SK-N-SH (cell line): ENCODE measurements around the gene TRIM44. TPM values are rescaled to one million over a fixed set of nuclear protein-coding genes. Genes with fewer than 3 reads are reported as not detected.

Experiments used
- CTCF ChIA-PET: fragments of 300-600, 350-600 bp; formaldehyde crosslinking; extraction: SDS; loops from one replicate; lab custom pipeline; 2021; lab: Yijun Ruan, JAX
- POLR2A ChIA-PET: fragments of 350-600 bp; sonication (Branson Sonifier 250); formaldehyde crosslinking; extraction: SDS; loops from one replicate; lab custom pipeline; 2020; ENCODE audit warnings: antibody characterized with exemption, inconsistent platforms; lab: Yijun Ruan, JAX
- DNase-seq: peaks from one replicate; pipeline ENCODE4 v3.0.0; 2012
- H2AFZ ChIP-seq: fragments of 200-600 bp; sonication (generic); 2 replicates; pipeline ENCODE4 v1.8.1; 2016; ENCODE audit warnings: antibody characterized with exemption, mild to moderate bottlenecking, low read depth
- H3F3A ChIP-seq: fragments of 200-600 bp; sonication (generic); replicated peaks from 2 replicates; pipeline ENCODE3; 2016; ENCODE audit warnings: antibody characterized with exemption, mild to moderate bottlenecking; ENCODE audit not compliant: insufficient read depth
- H3K27ac ChIP-seq, 2 experiments: fragments of 200-500 bp in 1 of 2; fragments of 200-600 bp in 1 of 2; sonication (Bioruptor generic) in 1 of 2; sonication (generic), shearing (Covaris generic) in 1 of 2; 2 replicates each; pipeline versions ENCODE4 v1.5.1 to v1.6.1; 2014 to 2016; ENCODE audit warnings: low read depth in 2 of 2, inconsistent platforms in 1 of 2, low read length in 1 of 2, mild to moderate bottlenecking in 1 of 2, mixed read lengths in 1 of 2
- H3K27me3 ChIP-seq: fragments of 200-600 bp; sonication (generic), shearing (Covaris generic); 2 replicates; pipeline ENCODE4 v1.6.1; 2016; ENCODE audit warnings: mixed run types; ENCODE audit not compliant: insufficient read depth
- H3K36me3 ChIP-seq, 2 experiments: fragments of 200-500 bp in 1 of 2; fragments of 200-600 bp in 1 of 2; sonication (Bioruptor generic) in 1 of 2; sonication (generic) in 1 of 2; replicated peaks in 1 of 2; 2 replicates each; pipeline versions ENCODE3 to v1.5.1; 2014 to 2016; ENCODE audit warnings: low read length in 1 of 2, mild to moderate bottlenecking in 1 of 2; ENCODE audit not compliant: insufficient read depth in 2 of 2, control insufficient read depth in 1 of 2
- H3K4me1 ChIP-seq, 2 experiments: fragments of 200-500 bp in 1 of 2; fragments of 200-600 bp in 1 of 2; sonication (Bioruptor generic) in 1 of 2; sonication (generic), shearing (Covaris generic) in 1 of 2; 2 replicates each; pipeline versions ENCODE4 v1.5.1 to v1.6.1; 2014 to 2016; ENCODE audit warnings: low read depth in 1 of 2, low read length in 1 of 2, mixed run types in 1 of 2; ENCODE audit not compliant: insufficient read depth in 2 of 2, control insufficient read depth in 1 of 2
- H3K4me2 ChIP-seq: fragments of 200-600 bp; sonication (generic), shearing (Covaris generic); 2 replicates; pipeline ENCODE4 v1.6.1; 2017; ENCODE audit warnings: mixed run types
- H3K4me3 ChIP-seq, 2 experiments: fragments of 200-500 bp in 1 of 2; fragments of 200-600 bp in 1 of 2; sonication (Bioruptor generic) in 1 of 2; sonication (generic), shearing (Covaris generic) in 1 of 2; 2 replicates each; pipeline versions ENCODE4 v1.5.1 to v1.8.1; 2014 to 2016; ENCODE audit warnings: low read depth in 2 of 2, inconsistent platforms in 1 of 2, low read length in 1 of 2, mild to moderate bottlenecking in 1 of 2, mixed read lengths in 1 of 2, moderate library complexity in 1 of 2
- H3K79me2 ChIP-seq: fragments of 200-600 bp; sonication (generic); 2 replicates; pipeline ENCODE4 v1.8.1; 2017; ENCODE audit warnings: mild to moderate bottlenecking; ENCODE audit not compliant: insufficient read depth
- H3K9ac ChIP-seq: fragments of 200-600 bp; sonication (generic); 2 replicates; pipeline ENCODE4 v1.6.1; 2017; ENCODE audit warnings: mixed run types
- H3K9me2 ChIP-seq: fragments of 200-600 bp; sonication (generic); 2 replicates; pipeline ENCODE4 v1.6.1; 2017; ENCODE audit warnings: mixed run types
- H3K9me3 ChIP-seq: fragments of 200-600 bp; sonication (generic); 2 replicates; pipeline ENCODE4 v1.6.1; 2017; ENCODE audit warnings: mixed run types, mild to moderate bottlenecking, moderate library complexity
- H4K20me1 ChIP-seq: fragments of 200-600 bp; sonication (generic); 2 replicates; pipeline ENCODE4 v1.6.1; 2017; ENCODE audit warnings: mild to moderate bottlenecking, mixed run types; ENCODE audit not compliant: insufficient read depth
- CTCF ChIP-seq: fragments of 200-600 bp; sonication (generic); IDR thresholded peaks from 2 replicates; pipeline ENCODE4 v1.6.1; 2017; ENCODE audit warnings: antibody characterized with exemption, mild to moderate bottlenecking, moderate library complexity
- EP300 ChIP-seq, 2 experiments: IDR thresholded peaks; 2 replicates each; pipeline versions ENCODE4 v1.4.0 to v1.6.1; 2012; ENCODE audit warnings: borderline replicate concordance in 1 of 2, low read depth in 1 of 2, low read length in 1 of 2
- EZH2phosphoT487 ChIP-seq: fragments of 200-600 bp; sonication (generic); IDR thresholded peaks from 2 replicates; pipeline ENCODE4 v1.6.1; 2017; ENCODE audit warnings: low read depth, mixed run types, mild to moderate bottlenecking, antibody characterized with exemption, moderate library complexity, borderline replicate concordance
- FOXM1 ChIP-seq: IDR thresholded peaks from 2 replicates; pipeline ENCODE4 v1.4.0; 2012; ENCODE audit warnings: low read depth, mild to moderate bottlenecking
- GABPA ChIP-seq: IDR thresholded peaks from 2 replicates; pipeline ENCODE4 v1.4.0; 2012; ENCODE audit warnings: low read depth, mild to moderate bottlenecking
- GATA2 ChIP-seq: sonication (generic); formaldehyde crosslinking; IDR thresholded peaks from 2 replicates; pipeline ENCODE4 v1.5.0; 2020; ENCODE audit warnings: mild to moderate bottlenecking, missing genetic modification reagents
- JUND ChIP-seq: IDR thresholded peaks from 2 replicates; pipeline ENCODE4 v1.4.0; 2012
- MAX ChIP-seq: IDR thresholded peaks from 2 replicates; pipeline ENCODE4 v1.4.0; 2012; ENCODE audit warnings: low read depth
- MEF2A ChIP-seq: IDR thresholded peaks from 2 replicates; pipeline ENCODE4 v1.4.0; 2012; ENCODE audit warnings: low read depth, borderline replicate concordance
- NRF1 ChIP-seq: IDR thresholded peaks from 2 replicates; pipeline ENCODE4 v1.6.1; 2012; ENCODE audit warnings: low read depth, mild to moderate bottlenecking, low read length
- REST ChIP-seq: IDR thresholded peaks from 2 replicates; pipeline ENCODE4 v1.6.1; 2012; ENCODE audit warnings: mild to moderate bottlenecking, low read depth, low read length, moderate library complexity
- RFX5 ChIP-seq: IDR thresholded peaks from 2 replicates; pipeline ENCODE4 v1.6.1; 2012; ENCODE audit warnings: mild to moderate bottlenecking, improper control_type of control experiment, low read length
- RXRA ChIP-seq: IDR thresholded peaks from 2 replicates; pipeline ENCODE4 v1.4.0; 2012; ENCODE audit warnings: low read depth, mild to moderate bottlenecking, borderline replicate concordance
- SMC3 ChIP-seq: IDR thresholded peaks from 2 replicates; pipeline ENCODE4 v1.6.1; 2012; ENCODE audit warnings: low read depth, low read length, improper control_type of control experiment
- TAF1 ChIP-seq: IDR thresholded peaks from 2 replicates; pipeline ENCODE4 v1.6.1; 2012; ENCODE audit warnings: low read depth, mild to moderate bottlenecking, low read length, moderate library complexity, borderline replicate concordance
- TEAD4 ChIP-seq: IDR thresholded peaks from 2 replicates; pipeline ENCODE4 v1.4.0; 2012; ENCODE audit warnings: mild to moderate bottlenecking, borderline replicate concordance; ENCODE audit not compliant: insufficient read depth
- USF2 ChIP-seq: fragments of 150-350 bp; IDR thresholded peaks from 2 replicates; pipeline ENCODE4 v1.6.1; 2017; ENCODE audit warnings: antibody characterized with exemption, low read length, low read depth, borderline replicate concordance
- YY1 ChIP-seq: IDR thresholded peaks from 2 replicates; pipeline ENCODE4 v1.4.0; 2012; ENCODE audit warnings: low read depth, mild to moderate bottlenecking
- ZBTB33 ChIP-seq: IDR thresholded peaks from 2 replicates; pipeline ENCODE4 v1.4.0; 2012; ENCODE audit warnings: low read depth, borderline replicate concordance
- WGBS: methylation state at CpG from one replicate; pipeline ENCODE4 v1.1.6; 2017; ENCODE audit warnings: low lambda C conversion rate; 5-methylcytosine and 5-hydroxymethylcytosine counted together
- polyA plus RNA-seq, 3 experiments: library from polyadenylated mRNA; depleted of rRNA; stranded (reverse); fragments of >200 nt; gene quantifications; 2 replicates each; pipeline ENCODE4 v1.2.3, GENCODE V29; 2012

The TRIM44 gene
- polyA plus RNA-seq, 1 of the 3 experiments (the other 2 are of a cell fraction) = 34.1 TPM

- Histone ChIP-seq H3K4me3 (no peak overlapping the region), H3K9ac (no peak overlapping the region), H3K4me2 (no peak overlapping the region), H4K20me1 (no peaks in the 10 kb centered on the region), H3K27me3 (no peaks in the 10 kb centered on the region), H3K36me3 (peaks cover 26 to 45% of the 10 kb centered on the region in 2 experiments), H3K9me2 (no peaks in the 10 kb centered on the region), H3K79me2 (peaks cover 9% of the 10 kb centered on the region; the same call in 1 of the 2 replicates), H3F3A (no peaks in the 10 kb centered on the region), H3K9me3 (no peaks in the 10 kb centered on the region), H3K4me1 (no peaks in the 10 kb centered on the region), H3K27ac (no peak overlapping the region), H2AFZ (no peak overlapping the region)
- ChIA-PET POLR2A (no interaction called here), CTCF (interaction anchor here (0.8 kb wide), 1 partner anchor 13 kb away, joined by 3 read pairs; no protein-coding TSS in a partner anchor)
- TF ChIP-seq ZBTB33 = no peak
- no peak for TF ChIP-seq MEF2A
- no peak for TF ChIP-seq FOXM1
- TF ChIP-seq EZH2phosphoT487 = no peak
- TF ChIP-seq SMC3 = no peak
- TF ChIP-seq GATA2 = no peak
- TF ChIP-seq TEAD4 = no peak
- no peak for TF ChIP-seq USF2
- TF ChIP-seq CTCF = no peak
- no peak for TF ChIP-seq YY1
- TF ChIP-seq MAX = no peak
- no peak for TF ChIP-seq REST
- TF ChIP-seq EP300 (IDR thresholded peaks at IDR 0.05; ENCODE audit: borderline replicate concordance in 1 of 2, low read depth in 1 of 2, low read length in 1 of 2) = no peak
- no peak for TF ChIP-seq NRF1
- no peak for TF ChIP-seq JUND
- no peak for TF ChIP-seq TAF1
- TF ChIP-seq RFX5 = no peak
- TF ChIP-seq RXRA = no peak
- TF ChIP-seq GABPA = no peak
- DNase-seq = no peak
- WGBS = 96% methylated on average over 4 of the region's 4 CpGs
These were observed 77.7 kb downstream of the TRIM44 start for GRCh38 chr11:35740061-35740799.
